ENCODE measurements around the gene NHLH1. TPM values are rescaled to one million over a fixed set of nuclear protein-coding genes. Genes with fewer than 3 reads are reported as not detected.
"Not testable (repeated sequence)": the region's sequence is repeated elsewhere in the genome, so short reads cannot be mapped to it uniquely, and the experiment has no call there.

The NHLH1 gene
- total and polyA plus RNA-seq, 2 of the 4 experiments (the other 2 are of a cell fraction), result 0.14 TPM; not detected in 1

DNA sequence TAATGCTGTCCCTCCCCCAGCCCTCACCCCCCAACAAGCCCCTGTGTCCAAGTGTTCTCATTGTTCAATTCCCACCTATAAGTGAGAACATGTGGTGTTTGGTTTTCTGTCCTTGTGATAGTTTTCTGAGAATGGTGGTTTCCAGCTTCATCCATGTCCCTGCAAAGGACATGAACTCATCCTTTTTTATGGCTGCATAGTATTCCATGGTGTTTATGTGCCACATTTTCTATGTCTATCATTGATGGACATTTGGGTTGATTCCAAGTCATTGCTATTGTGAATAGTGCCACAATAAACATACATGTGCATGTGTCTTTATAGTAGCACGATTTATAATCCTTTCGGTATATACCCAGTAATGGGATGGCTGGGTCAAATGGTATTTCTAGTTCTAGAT lies 17.9 kb downstream of the NHLH1 start:
- H3K18ac ChIP-seq (ENCODE audit: low read depth, low read length); H3K23ac ChIP-seq (ENCODE audit: low read depth, low read length); H3K9me3 ChIP-seq (ENCODE audit: control insufficient read depth, insufficient read depth, low read length); H3K9ac ChIP-seq (ENCODE audit: low read depth, low read length); intact Hi-C loops (cut with micrococcal nuclease); BruUV-seq (replicated peaks); H3K4me3 ChIP-seq (ENCODE audit: insufficient read depth, low read depth, low read length); H4K91ac ChIP-seq (ENCODE audit: insufficient read depth, low read depth, low read length); H3K4ac ChIP-seq (ENCODE audit: low read depth, low read length); in situ Hi-C loops (cut with MboI; ENCODE audit: low sequenced_read_pairs); H4K5ac ChIP-seq (ENCODE audit: low read depth, low read length); H2AK9ac ChIP-seq (replicated peaks; ENCODE audit: low read depth, low read length, poor library complexity); H3K14ac ChIP-seq (replicated peaks; ENCODE audit: low read depth, low read length); DNase-seq; ATAC-seq (ENCODE audit: low read depth); dilution Hi-C loops (cut with HindIII; ENCODE audit: low sequenced_read_pairs, unreplicated experiment); H4K20me1 ChIP-seq (ENCODE audit: insufficient read depth, low read length); H3K9me1 ChIP-seq (ENCODE audit: insufficient read depth, low read length); H2BK5ac ChIP-seq (ENCODE audit: low read depth, low read length, poor library complexity, severe bottlenecking); H2BK20ac ChIP-seq (ENCODE audit: low read depth, low read length); H4K8ac ChIP-seq (ENCODE audit: low read depth in 2 of 2, low read length in 2 of 2); H3K27ac ChIP-seq (ENCODE audit: insufficient read depth, low read length); CTCF ChIA-PET; H2AK5ac ChIP-seq (ENCODE audit: low read depth, low read length); H3K56ac ChIP-seq (ENCODE audit: extremely low read depth, insufficient read depth, low read length); H2AFZ ChIP-seq (replicated peaks; ENCODE audit: low read length, poor library complexity); H2BK15ac ChIP-seq (ENCODE audit: low read depth, low read length); H3K36me3 ChIP-seq (ENCODE audit: control insufficient read depth, insufficient read depth, low read length); H3K27me3 ChIP-seq (ENCODE audit: control insufficient read depth, insufficient read depth, low read length); H2BK120ac ChIP-seq (ENCODE audit: low read depth, low read length); H3K79me1 ChIP-seq (ENCODE audit: low read depth in 1 of 2, low read length in 2 of 2); POLR2A ChIA-PET (ENCODE audit: unreplicated experiment); H3K4me2 ChIP-seq (ENCODE audit: low read depth, low read length); H3K4me1 ChIP-seq (ENCODE audit: control insufficient read depth, insufficient read depth, low read length): not testable (repeated sequence)
- WGBS, 2 experiments (ENCODE audit: extremely low coverage in 2 of 2, insufficient read length in 1 of 2), result no CpG with 5 or more reads among the region's 2 CpGs

DNA sequence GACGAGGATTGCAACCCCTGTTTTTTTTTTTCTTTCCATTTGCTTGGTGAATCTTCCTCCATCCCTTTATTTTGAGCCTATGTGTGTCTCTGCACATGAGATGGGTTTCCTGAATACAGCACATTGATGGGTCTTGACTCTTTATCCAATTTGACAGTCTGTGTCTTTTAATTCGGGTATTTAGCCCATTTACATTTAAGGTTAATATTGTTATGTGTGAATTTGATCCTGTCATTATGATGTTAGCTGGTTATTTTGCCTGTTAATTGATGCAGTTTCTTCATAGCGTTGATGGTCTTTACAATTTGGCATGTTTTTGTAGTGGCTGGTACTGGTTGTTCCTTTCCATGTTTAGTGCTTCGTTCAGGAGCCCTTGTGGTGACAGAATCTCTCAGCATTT lies 21.5 kb downstream of the NHLH1 start:
- H2BK120ac ChIP-seq (ENCODE audit: low read depth, low read length); H4K8ac ChIP-seq (ENCODE audit: low read depth in 2 of 2, low read length in 2 of 2); H3K36me3 ChIP-seq (ENCODE audit: control insufficient read depth, insufficient read depth, low read length); H2BK20ac ChIP-seq (ENCODE audit: low read depth, low read length); H3K9me1 ChIP-seq (ENCODE audit: insufficient read depth, low read length); intact Hi-C loops (cut with micrococcal nuclease); DNase-seq; H3K4ac ChIP-seq (ENCODE audit: low read depth, low read length); H3K4me1 ChIP-seq (ENCODE audit: control insufficient read depth, insufficient read depth, low read length); H3K14ac ChIP-seq (replicated peaks; ENCODE audit: low read depth, low read length); H2BK15ac ChIP-seq (ENCODE audit: low read depth, low read length); H3K56ac ChIP-seq (ENCODE audit: extremely low read depth, insufficient read depth, low read length); H3K9ac ChIP-seq (ENCODE audit: low read depth, low read length); H3K79me1 ChIP-seq (ENCODE audit: low read depth in 1 of 2, low read length in 2 of 2); H4K91ac ChIP-seq (ENCODE audit: insufficient read depth, low read depth, low read length); BruUV-seq (replicated peaks); in situ Hi-C loops (cut with MboI; ENCODE audit: low sequenced_read_pairs); H4K20me1 ChIP-seq (ENCODE audit: insufficient read depth, low read length); H2AK5ac ChIP-seq (ENCODE audit: low read depth, low read length); H3K4me2 ChIP-seq (ENCODE audit: low read depth, low read length); H3K27ac ChIP-seq (ENCODE audit: insufficient read depth, low read length); H3K4me3 ChIP-seq (ENCODE audit: insufficient read depth, low read depth, low read length); H3K23ac ChIP-seq (ENCODE audit: low read depth, low read length); CTCF ChIA-PET; dilution Hi-C loops (cut with HindIII; ENCODE audit: low sequenced_read_pairs, unreplicated experiment); H2BK5ac ChIP-seq (ENCODE audit: low read depth, low read length, poor library complexity, severe bottlenecking); H3K18ac ChIP-seq (ENCODE audit: low read depth, low read length); ATAC-seq (ENCODE audit: low read depth); H4K5ac ChIP-seq (ENCODE audit: low read depth, low read length); H2AK9ac ChIP-seq (replicated peaks; ENCODE audit: low read depth, low read length, poor library complexity); H3K9me3 ChIP-seq (ENCODE audit: control insufficient read depth, insufficient read depth, low read length); H2AFZ ChIP-seq (replicated peaks; ENCODE audit: low read length, poor library complexity); H3K27me3 ChIP-seq (ENCODE audit: control insufficient read depth, insufficient read depth, low read length); POLR2A ChIA-PET (ENCODE audit: unreplicated experiment): not testable (repeated sequence)
- WGBS, 2 experiments (ENCODE audit: extremely low coverage in 2 of 2, insufficient read length in 1 of 2), result no CpG with 5 or more reads among the region's 4 CpGs
